Measurements from ENCODE around the gene C12orf57. TPM values are rescaled to one million over a fixed set of nuclear protein-coding genes. Genes with fewer than 3 reads are reported as not detected.

Gene C12orf57
- total and polyA plus RNA-seq, 8 donors: 155 to 621 (median 430) TPM

GRCh38 chr12:6957151-6957701 lies 13.4 kb downstream of the C12orf57 start:
- peaks cover 27 to 93% (median 52%) of the 10 kb centered on the region in 4 donors for H3K4me1 ChIP-seq

GRCh38 chr12:6957741-6958608 lies 14.2 kb downstream of the C12orf57 start:
- WGBS, 5 donors: 80 to 88% (median 85%) methylated on average over 22 to 28 of the region's 28 CpGs
- peak overlapping the region in 1 of 4 donors; percentile 13 for H3K4me3 ChIP-seq
- H3K27ac ChIP-seq: peak overlapping the region in 4 of 5 donors; percentile 60 to 96 (median 94)
- TF ChIP-seq POLR2A (IDR thresholded peaks at IDR 0.05): no peak
- TF ChIP-seq, protein P1, sequence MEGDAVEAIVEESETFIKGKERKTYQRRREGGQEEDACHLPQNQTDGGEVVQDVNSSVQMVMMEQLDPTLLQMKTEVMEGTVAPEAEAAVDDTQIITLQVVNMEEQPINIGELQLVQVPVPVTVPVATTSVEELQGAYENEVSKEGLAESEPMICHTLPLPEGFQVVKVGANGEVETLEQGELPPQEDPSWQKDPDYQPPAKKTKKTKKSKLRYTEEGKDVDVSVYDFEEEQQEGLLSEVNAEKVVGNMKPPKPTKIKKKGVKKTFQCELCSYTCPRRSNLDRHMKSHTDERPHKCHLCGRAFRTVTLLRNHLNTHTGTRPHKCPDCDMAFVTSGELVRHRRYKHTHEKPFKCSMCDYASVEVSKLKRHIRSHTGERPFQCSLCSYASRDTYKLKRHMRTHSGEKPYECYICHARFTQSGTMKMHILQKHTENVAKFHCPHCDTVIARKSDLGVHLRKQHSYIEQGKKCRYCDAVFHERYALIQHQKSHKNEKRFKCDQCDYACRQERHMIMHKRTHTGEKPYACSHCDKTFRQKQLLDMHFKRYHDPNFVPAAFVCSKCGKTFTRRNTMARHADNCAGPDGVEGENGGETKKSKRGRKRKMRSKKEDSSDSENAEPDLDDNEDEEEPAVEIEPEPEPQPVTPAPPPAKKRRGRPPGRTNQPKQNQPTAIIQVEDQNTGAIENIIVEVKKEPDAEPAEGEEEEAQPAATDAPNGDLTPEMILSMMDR (IDR thresholded peaks at IDR 0.05): no peak
- H3K9me3 ChIP-seq: no peaks in the 10 kb centered on the region
- intact Hi-C loops (cut with DNase I; ENCODE audit: low total_unique reads): no loop called here
- DNase-seq: no peak
- H3K27me3 ChIP-seq: no peaks in the 10 kb centered on the region
- H3K4me1 ChIP-seq: peaks cover 34 to 97% (median 57%) of the 10 kb centered on the region in 4 donors
- peaks cover 3 to 41% (median 30%) of the 10 kb centered on the region in 4 donors for H3K36me3 ChIP-seq

More at GRCh38 chr12:6957151-6957701, 13.4 kb downstream of the C12orf57 start:
- Histone ChIP-seq H3K4me3 (no peak overlapping the region), H3K27me3 (no peaks in the 10 kb centered on the region), H3K36me3 (peaks cover 3 to 41% (median 31%) of the 10 kb centered on the region in 4 donors), H3K9me3 (no peaks in the 10 kb centered on the region), H3K27ac (peak overlapping the region in 3 of 5 donors; percentile 93 to 96 (median 95))
- 81 to 85% (median 82%) methylated on average over 16 to 20 of the region's 20 CpGs for WGBS, 5 donors
- TF ChIP-seq EP300 (IDR thresholded peaks at IDR 0.05): no peak
- TF ChIP-seq POLR2AphosphoS5 (IDR thresholded peaks at IDR 0.05): no peak
- no peak for TF ChIP-seq POLR2A (IDR thresholded peaks at IDR 0.05)
- TF ChIP-seq, protein P1 (IDR thresholded peaks at IDR 0.05): no peak
- intact Hi-C loops (cut with DNase I; ENCODE audit: low total_unique reads): no loop called here
- DNase-seq: no peak

DNA sequence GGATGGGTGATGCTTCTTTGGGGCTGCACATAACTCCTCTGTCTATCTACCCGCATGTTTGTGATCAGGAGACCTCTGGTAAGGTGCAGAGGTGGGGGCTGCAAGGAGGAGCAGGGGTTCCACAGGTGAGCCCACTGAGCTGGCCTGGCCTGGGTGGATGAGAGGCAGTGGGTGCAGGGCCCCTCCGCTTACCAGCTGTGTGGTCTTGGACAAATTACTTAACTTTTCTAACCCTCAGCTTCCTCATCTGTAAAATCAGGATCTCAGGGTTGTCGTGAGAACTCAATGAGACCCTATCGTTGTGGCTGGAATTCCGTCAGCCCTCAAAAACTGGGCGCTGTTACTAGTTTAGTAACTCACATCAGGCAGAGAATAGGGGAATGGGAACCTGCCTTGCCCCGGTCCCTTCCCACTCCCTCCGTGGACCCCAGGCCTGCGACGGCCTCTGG lies 14.8 kb downstream of the C12orf57 start:
- Histone ChIP-seq H3K36me3 (peaks cover 3 to 41% (median 30%) of the 10 kb centered on the region in 4 donors), H3K27ac (peak overlapping the region; percentile 6 to 96 (median 93)), H3K9me3 (no peaks in the 10 kb centered on the region), H3K4me3 (peak overlapping the region in 1 of 4 donors; percentile 13), H3K4me1 (peaks cover 36 to 91% (median 57%) of the 10 kb centered on the region in 4 donors), H3K27me3 (no peaks in the 10 kb centered on the region)
- no peak for DNase-seq
- no peak for TF ChIP-seq POLR2A (IDR thresholded peaks at IDR 0.05)
- TF ChIP-seq EP300 (IDR thresholded peaks at IDR 0.05): no peak
- no peak for TF ChIP-seq POLR2AphosphoS5 (IDR thresholded peaks at IDR 0.05)
- TF ChIP-seq, protein P1 (IDR thresholded peaks at IDR 0.05): no peak
- WGBS, 5 donors: 59 to 78% (median 71%) methylated on average over 10 of the region's 10 CpGs
- intact Hi-C loops (cut with DNase I; ENCODE audit: low total_unique reads): no loop called here

GRCh38 chr12:6959058-6959804 lies 15.4 kb downstream of the C12orf57 start:
- no peaks in the 10 kb centered on the region for H3K27me3 ChIP-seq
- TF ChIP-seq EP300 (IDR thresholded peaks at IDR 0.05): no peak
- no peak for TF ChIP-seq POLR2A (IDR thresholded peaks at IDR 0.05)
- TF ChIP-seq POLR2AphosphoS5 (IDR thresholded peaks at IDR 0.05): peak in 1 of 3 donors; percentile 28
- TF ChIP-seq, protein P1 (IDR thresholded peaks at IDR 0.05): no peak
- peak in 1 of 2 donors; percentile 66 for DNase-seq
- peak overlapping the region in 1 of 4 donors; percentile 19 for H3K4me3 ChIP-seq
- WGBS, 5 donors: 66 to 76% (median 69%) methylated on average over 19 to 24 of the region's 24 CpGs
- peaks cover 3 to 41% (median 30%) of the 10 kb centered on the region in 4 donors for H3K36me3 ChIP-seq
- peak overlapping the region; percentile 6 to 96 (median 93) for H3K27ac ChIP-seq
- H3K4me1 ChIP-seq: peaks cover 36 to 90% (median 56%) of the 10 kb centered on the region in 4 donors
- intact Hi-C loops (cut with DNase I; ENCODE audit: low total_unique reads): no loop called here
- no peaks in the 10 kb centered on the region for H3K9me3 ChIP-seq
